K562 (cell line): ENCODE results near the gene EFNA1. TPM values are rescaled to one million over a fixed set of nuclear protein-coding genes. Genes with fewer than 3 reads are reported as not detected.

Experiments used
- ATAC-seq: fragments of 200-7000 bp; cut with Tn5 transposase; 3 replicates; pipeline ENCODE4 v1.9.1; 2020; ENCODE audit warnings: moderate library complexity
- BruUV-seq: library from RNA; stranded (reverse); fragments of 400-500 nt; replicated peaks from 2 replicates; lab custom pipeline; 2021; lab: Mats Ljungman, UMichigan
- CTCF ChIA-PET: fragments of 300-600 bp; formaldehyde crosslinking; extraction: SDS; loops from one replicate; lab custom pipeline; 2021; ENCODE audit warnings: low intra/inter-chr PET ratio; lab: Yijun Ruan, JAX
- POLR2A ChIA-PET: fragments of 300-600, 350-650 bp; sonication (Branson Sonifier 250); formaldehyde crosslinking; extraction: SDS; loops from one replicate; lab custom pipeline; 2021; ENCODE audit warnings: antibody characterized with exemption, inconsistent platforms; lab: Yijun Ruan, JAX
- DNase-seq, 4 experiments: peaks; one replicate each; pipeline versions ENCODE4 v3.0.0 to v3.0.0-alpha.2; 2011 to 2018; ENCODE audit warnings: low spot score in 3 of 4, mixed read lengths in 3 of 4; ENCODE audit errors: extremely low read depth in 1 of 4
- FAIRE-seq: peaks from 2 replicates; lab custom pipeline; 2011; peaks lifted over from hg19 to GRCh38; lab: Jason Lieb, UNC
- H2AFZ ChIP-seq: 2 replicates; pipeline ENCODE4 v1.6.0; 2011; ENCODE audit warnings: low read depth, low read length, control low read depth, inconsistent platforms
- H3K27ac ChIP-seq: fragments of 200-600 bp; 3 replicates; pipeline ENCODE4 v1.8.0; 2011; ENCODE audit warnings: low read depth, mild to moderate bottlenecking, control low read depth, inconsistent platforms, low read length, moderate library complexity, mixed read lengths; ENCODE audit errors: extremely low read depth
- H3K27me3 ChIP-seq, 2 experiments: fragments of 300-600 bp in 1 of 2; 2 replicates in 1 of 2; 3 replicates in 1 of 2; pipeline versions ENCODE4 v1.6.0 to v1.8.0; 2011; ENCODE audit warnings: inconsistent platforms in 2 of 2, low read length in 2 of 2, mild to moderate bottlenecking in 1 of 2, mixed read lengths in 1 of 2, moderate library complexity in 1 of 2; ENCODE audit not compliant: control insufficient read depth in 2 of 2, insufficient read depth in 2 of 2
- H3K36me3 ChIP-seq: fragments of 300-600 bp; 3 replicates; pipeline ENCODE4 v1.8.0; 2011; ENCODE audit warnings: mild to moderate bottlenecking, low read length, inconsistent platforms; ENCODE audit not compliant: control insufficient read depth, insufficient read depth
- H3K4me1 ChIP-seq, 2 experiments: fragments of 200-600 bp in 1 of 2; replicated peaks in 1 of 2; 2 replicates in 1 of 2; 3 replicates in 1 of 2; pipeline versions ENCODE4 v1.5.1 to v1.8.0; 2011; ENCODE audit warnings: inconsistent platforms in 2 of 2, low read length in 2 of 2, mild to moderate bottlenecking in 1 of 2, mixed read lengths in 1 of 2, moderate library complexity in 1 of 2; ENCODE audit not compliant: control insufficient read depth in 2 of 2, insufficient read depth in 2 of 2
- H3K4me2 ChIP-seq: 2 replicates; pipeline ENCODE4 v1.6.1; 2011; ENCODE audit warnings: low read length, control low read depth, inconsistent platforms, mixed read lengths; ENCODE audit not compliant: insufficient read depth
- H3K4me3 ChIP-seq: fragments of 200-600 bp; sonication (generic), shearing (Covaris generic); 2 replicates; pipeline ENCODE4 v1.5.1; 2016; ENCODE audit warnings: control low read depth, inconsistent platforms
- H3K79me2 ChIP-seq: fragments of 200-600 bp; 3 replicates; pipeline ENCODE4 v1.8.0; 2011; ENCODE audit warnings: low read length, inconsistent platforms; ENCODE audit not compliant: control insufficient read depth, insufficient read depth
- H3K9ac ChIP-seq, 2 experiments: 2 replicates each; pipeline versions ENCODE4 v1.6.0 to v1.6.1; 2011; ENCODE audit warnings: low read depth in 2 of 2, low read length in 2 of 2, control low read depth in 1 of 2, inconsistent platforms in 1 of 2, mild to moderate bottlenecking in 1 of 2, mixed read lengths in 1 of 2; ENCODE audit not compliant: insufficient read depth in 1 of 2
- H3K9me1 ChIP-seq: one replicate; pipeline ENCODE4 v1.6.0; 2011; ENCODE audit warnings: inconsistent platforms, mild to moderate bottlenecking, low read length, moderate library complexity; ENCODE audit not compliant: control insufficient read depth, insufficient read depth
- H3K9me3 ChIP-seq: replicated peaks from 2 replicates; pipeline ENCODE4 v1.5.1; 2011; ENCODE audit warnings: low read depth, low read length, inconsistent platforms; ENCODE audit not compliant: control insufficient read depth, insufficient read depth
- H4K20me1 ChIP-seq: replicated peaks from 2 replicates; pipeline ENCODE4 v1.6.1; 2011; ENCODE audit warnings: low read length, inconsistent platforms, mixed read lengths; ENCODE audit not compliant: control insufficient read depth, insufficient read depth
- ATF1 ChIP-seq, 2 experiments: fragments of 450-650 bp in 1 of 2; IDR thresholded peaks; 2 replicates each; pipeline ENCODE4 v1.6.1; 2016; ENCODE audit warnings: missing compliant biosample characterization in 1 of 2, missing genetic modification characterization in 1 of 2
- CEBPB ChIP-seq: fragments of 450-650 bp; IDR thresholded peaks from 2 replicates; pipeline ENCODE4 v1.6.1; 2016; ENCODE audit warnings: missing genetic modification characterization, missing compliant biosample characterization
- CEBPG ChIP-seq, 3 experiments: fragments of 200-800 bp in 1 of 3; sonication (Bioruptor generic) in 1 of 3; sonication (generic) in 1 of 3; formaldehyde crosslinking in 1 of 3; IDR thresholded peaks in 2 of 3; conservative IDR thresholded peaks in 1 of 3; 2 replicates each; pipeline versions ENCODE4 v1.6.1 to v1.8.0; 2016 to 2022; ENCODE audit warnings: missing compliant biosample characterization in 2 of 3, missing genetic modification characterization in 2 of 3, mild to moderate bottlenecking in 1 of 3, missing genetic modification reagents in 1 of 3
- CTBP1 ChIP-seq: fragments of 450-650 bp; IDR thresholded peaks from 2 replicates; pipeline ENCODE4 v1.6.1; 2016; ENCODE audit warnings: borderline replicate concordance
- JUND ChIP-seq, 2 experiments: IDR thresholded peaks; 2 replicates in 1 of 2; 3 replicates in 1 of 2; pipeline ENCODE4 v1.6.1; 2011; ENCODE audit warnings: borderline replicate concordance in 2 of 2, low read depth in 2 of 2, low read length in 2 of 2, improper control_type of control experiment in 1 of 2, missing biosample characterization in 1 of 2, missing genetic modification characterization in 1 of 2, missing genetic modification reagents in 1 of 2
- NFE2 ChIP-seq: IDR thresholded peaks from 2 replicates; pipeline ENCODE4 v1.6.1; 2014; ENCODE audit warnings: antibody characterized with exemption, low read depth
- SPI1 ChIP-seq: IDR thresholded peaks from 2 replicates; pipeline ENCODE4 v1.6.1; 2011; ENCODE audit warnings: low read depth, low read length, control low read depth, borderline replicate concordance
- ZNF445 ChIP-seq: fragments of 250-450 bp; sonication (Bioruptor Pico); IDR thresholded peaks from 2 replicates; pipeline ENCODE4 v1.4.0; 2020; ENCODE audit warnings: low read depth, mild to moderate bottlenecking, moderate library complexity
- WGBS: fragments of 100-300 bp; shearing (Covaris generic); methylation state at CpG from one replicate; pipeline ENCODE4 v1.1.6; 2016; ENCODE audit warnings: low coverage, mixed read lengths; ENCODE audit not compliant: insufficient coverage; ENCODE audit errors: missing lambda C conversion rate; 5-methylcytosine and 5-hydroxymethylcytosine counted together
- in situ Hi-C: fragments of 300-500 bp; cut with MboI; formaldehyde crosslinking; loops from 4 replicates; pipeline ENCODE4 v1.15.0; 2018; ENCODE audit warnings: inconsistent platforms, mixed read lengths
- intact Hi-C: fragments of 100-400 bp; cut with micrococcal nuclease; formaldehyde crosslinking; loops from 2 replicates; pipeline ENCODE4 v1.14.2; 2022
- polyA plus RNA-seq, 8 experiments: library from polyadenylated mRNA; depleted of rRNA in 4 of 8; stranded (reverse) in 5 of 8; unstranded in 3 of 8; fragments of >200 nt; fragmentation: Nextera tagmentation in 2 of 8; fragmentation: Illumina TruSeq in 1 of 8; extraction: Ambion mirVana in 2 of 8; extraction: Trizol in 1 of 8; gene quantifications; 2 replicates each; pipeline versions ENCODE4 v1.2.1 to v1.2.3, GENCODE V29; 2011 to 2014; ENCODE audit warnings: inconsistent platforms in 1 of 8, missing spikeins in 1 of 8
- total RNA-seq, 7 experiments: library from RNA; depleted of rRNA in 6 of 7; stranded (reverse); fragments of >200 nt in 6 of 7; fragmentation: Illumina TruSeq in 2 of 7; extraction: Trizol in 2 of 7; gene quantifications; 2 replicates each; pipeline versions ENCODE4 v1.2.1 to v1.2.3, GENCODE V29; 2011 to 2021; ENCODE audit warnings: low replicate concordance in 1 of 7

EFNA1 gene
- total and polyA plus RNA-seq, 9 of the 15 experiments (the other 6 are each of a cell fraction or from before 2014, with no cell fraction given) = 2.1 to 9.3 (median 3.0) TPM

DNA sequence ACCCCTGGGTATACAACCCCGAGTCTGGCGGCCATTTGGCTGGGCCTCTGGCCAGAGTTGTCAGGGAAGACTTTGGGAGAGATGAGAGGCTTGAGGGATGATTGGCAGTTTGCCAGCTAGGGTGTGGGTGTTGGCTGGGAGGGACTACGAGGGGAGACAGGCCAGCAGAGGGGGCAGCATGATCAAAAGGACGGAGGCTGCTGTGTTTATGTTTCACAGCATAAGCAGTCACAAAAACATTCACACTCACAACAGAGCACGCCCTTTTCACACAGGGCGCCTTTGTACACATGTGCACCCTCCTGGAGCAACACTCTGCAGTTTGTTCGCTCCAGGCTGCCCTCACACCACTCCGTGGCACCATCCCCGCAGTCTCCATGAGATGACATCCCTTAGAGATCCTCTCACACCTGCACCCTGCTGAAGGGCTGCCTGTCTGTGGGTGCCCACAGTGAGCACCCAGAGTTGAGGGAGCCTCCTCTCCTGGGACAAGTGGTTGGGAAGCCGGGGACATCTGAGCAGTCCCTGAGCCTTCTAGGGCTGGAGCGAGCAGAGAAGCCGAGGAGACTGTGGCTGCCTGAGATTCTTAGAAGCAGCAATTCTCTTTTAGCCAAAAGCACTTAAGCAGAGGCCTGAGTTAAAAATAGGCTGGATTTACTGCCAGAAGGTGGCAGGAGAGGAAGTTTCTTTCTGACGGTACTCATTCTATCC is 33.6 kb upstream of the EFNA1 start (continued):
- TF ChIP-seq ATF1 (CRISPR knock-in tag; IDR thresholded peaks at IDR 0.05) (no peak), ATF1 (tag; IDR thresholded peaks at IDR 0.05) (0 out of 2 replicates have a peak, but pooled peaks have one; percentile 13), JUND (IDR thresholded peaks at IDR 0.05; ENCODE audit: borderline replicate concordance, low read depth, low read length) (0 out of 2 replicates have a peak, but pooled peaks have one; percentile 19), JUND (tag; IDR thresholded peaks at IDR 0.05; ENCODE audit: borderline replicate concordance, low read depth, low read length) (no peak), ZNF445 (CRISPR knock-in tag) (no peak), SPI1 (peak; percentile 44; the same call in 1 of the 2 replicates)

DNA sequence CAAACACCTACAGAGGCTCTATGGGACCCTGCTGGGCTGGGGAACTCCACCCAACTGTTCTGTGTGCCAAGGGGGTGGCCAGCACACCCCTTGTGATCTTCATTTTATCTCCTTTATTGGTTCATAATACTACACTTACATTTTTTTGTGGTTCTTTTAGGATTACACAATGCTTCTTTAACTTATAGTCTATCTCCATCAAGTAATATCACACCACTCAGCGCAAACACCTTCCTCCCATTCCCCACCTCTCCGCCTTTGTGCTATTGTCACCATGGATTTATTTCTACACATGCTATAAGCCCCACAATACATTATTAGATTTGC is 33.1 kb upstream of the EFNA1 start:
- peaks cover 12 to 22% of the 10 kb centered on the region in 2 experiments; a peak in 4 of 5 replicates for H3K4me1 ChIP-seq
- TF ChIP-seq CTBP1 = no peak
- TF ChIP-seq NFE2 = no peak
- TF ChIP-seq CEBPG (CRISPR knock-in tag; IDR thresholded peaks at IDR 0.05) = no peak
- TF ChIP-seq CEBPG (tag; conservative IDR thresholded peaks at IDR 0.05 in 1 of 2, IDR thresholded peaks at IDR 0.05 in 1 of 2) = peak; percentile 38 to 54; a peak in 2 of 4 replicates
- TF ChIP-seq CEBPB (tag) = peak; percentile 64
- ATAC-seq (no peak), DNase-seq (no peak), FAIRE-seq (no peak)
- H2AFZ ChIP-seq = no peak overlapping the region
- no peak overlapping the region for H3K4me2 ChIP-seq
- H3K9me3 ChIP-seq = no peaks in the 10 kb centered on the region
- peaks cover 0 to 3% of the 10 kb centered on the region in 2 experiments; a peak in 1 of 5 replicates for H3K27me3 ChIP-seq
- no peaks in the 10 kb centered on the region for H3K36me3 ChIP-seq
- in situ Hi-C loops (loop anchor here (5.0 to 10.0 kb wide), 2 partner anchors 73 to 500 kb away; no protein-coding TSS in a partner anchor), intact Hi-C loops (loop anchor here (2.0 to 10.0 kb wide), 2 partner anchors 46 to 500 kb away; partner anchors contain the start of gene DPM3)
- POLR2A ChIA-PET = interaction anchor here (1.3 kb wide), 1 partner anchor 36 kb away, joined by 5 read pairs; no protein-coding TSS in a partner anchor
- BruUV-seq = no TSS peak
- CTCF ChIA-PET = interaction anchor here (0.8 to 4.1 kb wide), 4 partner anchors 67 to 113 kb away, joined by 3 to 59 read pairs (median 4); partner anchors contain the start of genes THBS3 and TRIM46
- H4K20me1 ChIP-seq = no peaks in the 10 kb centered on the region
- WGBS = 23% methylated on average over 2 of the region's 2 CpGs
- no peak overlapping the region for H3K4me3 ChIP-seq
- peaks cover 5% of the 10 kb centered on the region for H3K9me1 ChIP-seq
- no peak overlapping the region for H3K27ac ChIP-seq
- no peak overlapping the region for H3K9ac ChIP-seq
- H3K79me2 ChIP-seq = no peaks in the 10 kb centered on the region
